ENCODE measurements around the gene LRRC15.

LRRC15 gene

GRCh38 chr3:194380326-194380725 is 10.8 kb upstream of the LRRC15 start:
- Histone ChIP-seq H3K9me2 (replicated peaks; ENCODE audit: control insufficient read depth, low read length) (no peaks in the 10 kb centered on the region), H3K9me3 (ENCODE audit: control insufficient read depth, insufficient read depth, low read length) (no peaks in the 10 kb centered on the region), H3K4me3 (ENCODE audit: low read length) (no peak overlapping the region), H3K27me3 (ENCODE audit: control insufficient read depth, low read length) (no peaks in the 10 kb centered on the region), H3K4me1 (ENCODE audit: control insufficient read depth, low read length) (no peaks in the 10 kb centered on the region), H3K4me2 (ENCODE audit: low read length) (no peak overlapping the region), H4K20me1 (ENCODE audit: control insufficient read depth, insufficient read depth, low read depth, low read length) (no peaks in the 10 kb centered on the region), H3K79me2 (ENCODE audit: control insufficient read depth, low read length) (no peaks in the 10 kb centered on the region), H3K36me3 (ENCODE audit: control insufficient read depth, low read length) (no peaks in the 10 kb centered on the region), H3K27ac (ENCODE audit: low read depth, low read length) (no peak overlapping the region), H3F3A (ENCODE audit: control insufficient read depth, insufficient read depth) (no peaks in the 10 kb centered on the region)
- TF ChIP-seq EZH2phosphoT487 (IDR thresholded peaks at IDR 0.05; ENCODE audit: borderline replicate concordance, low read length) (no peak), CTCF (IDR thresholded peaks at IDR 0.05; ENCODE audit: low read depth, low read length, poor library complexity, severe bottlenecking) (no peak)

- Histone ChIP-seq H3K27me3 (ENCODE audit: control insufficient read depth, low read length) (no peaks in the 10 kb centered on the region), H4K20me1 (ENCODE audit: control insufficient read depth, insufficient read depth, low read depth, low read length) (no peaks in the 10 kb centered on the region), H3K36me3 (ENCODE audit: control insufficient read depth, low read length) (no peaks in the 10 kb centered on the region), H3K27ac (ENCODE audit: low read depth, low read length) (no peak overlapping the region), H3K4me1 (ENCODE audit: control insufficient read depth, low read length) (no peaks in the 10 kb centered on the region), H3F3A (ENCODE audit: control insufficient read depth, insufficient read depth) (no peaks in the 10 kb centered on the region), H3K4me3 (ENCODE audit: low read length) (no peak overlapping the region), H3K9me2 (replicated peaks; ENCODE audit: control insufficient read depth, low read length) (no peaks in the 10 kb centered on the region), H3K79me2 (ENCODE audit: control insufficient read depth, low read length) (no peaks in the 10 kb centered on the region), H3K4me2 (ENCODE audit: low read length) (no peak overlapping the region), H3K9me3 (ENCODE audit: control insufficient read depth, insufficient read depth, low read length) (no peaks in the 10 kb centered on the region)
- no peak for TF ChIP-seq CTCF (IDR thresholded peaks at IDR 0.05; ENCODE audit: low read depth, low read length, poor library complexity, severe bottlenecking)
Measured at GRCh38 chr3:194379651-194380050, 10.1 kb upstream of the LRRC15 start.

- no peaks in the 10 kb centered on the region for H3K4me1 ChIP-seq (ENCODE audit: control insufficient read depth, low read length)
- H3K36me3 ChIP-seq (ENCODE audit: control insufficient read depth, low read length), result no peaks in the 10 kb centered on the region
- no peaks in the 10 kb centered on the region for H3K79me2 ChIP-seq (ENCODE audit: control insufficient read depth, low read length)
- H4K20me1 ChIP-seq (ENCODE audit: control insufficient read depth, insufficient read depth, low read depth, low read length), result no peaks in the 10 kb centered on the region
- no peaks in the 10 kb centered on the region for H3K27me3 ChIP-seq (ENCODE audit: control insufficient read depth, low read length)
- TF ChIP-seq CTCF (IDR thresholded peaks at IDR 0.05; ENCODE audit: low read depth, low read length, poor library complexity, severe bottlenecking) (no peak), EZH2phosphoT487 (IDR thresholded peaks at IDR 0.05; ENCODE audit: borderline replicate concordance, low read length) (no peak)
- no peaks in the 10 kb centered on the region for H3K9me3 ChIP-seq (ENCODE audit: control insufficient read depth, insufficient read depth, low read length)
- no peaks in the 10 kb centered on the region for H3F3A ChIP-seq (ENCODE audit: control insufficient read depth, insufficient read depth)
- no peak overlapping the region for H3K4me3 ChIP-seq (ENCODE audit: low read length)
- no peak overlapping the region for H3K4me2 ChIP-seq (ENCODE audit: low read length)
- H3K27ac ChIP-seq (ENCODE audit: low read depth, low read length), result no peak overlapping the region
- H3K9me2 ChIP-seq (replicated peaks; ENCODE audit: control insufficient read depth, low read length), result no peaks in the 10 kb centered on the region
Measured at GRCh38 chr3:194379231-194379630, 9.7 kb upstream of the LRRC15 start.

- Histone ChIP-seq H3K4me1 (ENCODE audit: control insufficient read depth, low read length) (no peaks in the 10 kb centered on the region), H3K4me3 (ENCODE audit: low read length) (no peak overlapping the region), H3K9me3 (ENCODE audit: control insufficient read depth, insufficient read depth, low read length) (no peaks in the 10 kb centered on the region), H3K36me3 (ENCODE audit: control insufficient read depth, low read length) (no peaks in the 10 kb centered on the region), H3K4me2 (ENCODE audit: low read length) (no peak overlapping the region), H3K27me3 (ENCODE audit: control insufficient read depth, low read length) (no peaks in the 10 kb centered on the region), H3F3A (ENCODE audit: control insufficient read depth, insufficient read depth) (no peaks in the 10 kb centered on the region), H3K79me2 (ENCODE audit: control insufficient read depth, low read length) (no peaks in the 10 kb centered on the region), H4K20me1 (ENCODE audit: control insufficient read depth, insufficient read depth, low read depth, low read length) (no peaks in the 10 kb centered on the region), H3K9me2 (replicated peaks; ENCODE audit: control insufficient read depth, low read length) (no peaks in the 10 kb centered on the region), H3K27ac (ENCODE audit: low read depth, low read length) (no peak overlapping the region)
- TF ChIP-seq CTCF (IDR thresholded peaks at IDR 0.05; ENCODE audit: low read depth, low read length, poor library complexity, severe bottlenecking) (no peak), EZH2phosphoT487 (IDR thresholded peaks at IDR 0.05; ENCODE audit: borderline replicate concordance, low read length) (no peak)
Measured at GRCh38 chr3:194377708-194378107, 8.2 kb upstream of the LRRC15 start.

All from DOHH2 (cell line).